ENCODE results near the gene WDR82.

The WDR82 gene

GRCh38 chr3:52225452-52226228 is 52.8 kb downstream of the WDR82 start, which contains the start of gene TLR9:
TSS of gene TLR9 (minus strand) at chr3:52225645. CDS start at chr3:52225529, 116 bp downstream.
- H3K9ac ChIP-seq = no peak within 1 kb of the TSS
- no peaks in the 10 kb centered on the region for H3K27me3 ChIP-seq (ENCODE audit: control insufficient read depth, insufficient read depth, low read length)
- no peak for TF ChIP-seq CTCF (IDR thresholded peaks at IDR 0.05)
- H3K79me2 ChIP-seq = no peaks in the 10 kb centered on the region
- no peak within 1 kb of the TSS for H3K4me3 ChIP-seq (ENCODE audit: low read depth, low read length)
- no peak within 1 kb of the TSS for H3K27ac ChIP-seq
- no peak within 1 kb of the TSS for H2AFZ ChIP-seq
- H3K36me3 ChIP-seq (ENCODE audit: control insufficient read depth, insufficient read depth, low read length) = no peaks in the 10 kb centered on the region
- H3K4me1 ChIP-seq = no peaks in the 10 kb centered on the region
- no peaks in the 10 kb centered on the region for H3K9me3 ChIP-seq (ENCODE audit: control insufficient read depth, low read length)
- no peak within 1 kb of the TSS for H3K4me2 ChIP-seq (ENCODE audit: low read length)

- Histone ChIP-seq H2AFZ (no peak overlapping the region), H3K79me2 (no peaks in the 10 kb centered on the region), H3K4me2 (ENCODE audit: low read length) (no peak overlapping the region), H3K4me1 (no peaks in the 10 kb centered on the region), H3K9ac (no peak overlapping the region), H3K9me3 (ENCODE audit: control insufficient read depth, low read length) (no peaks in the 10 kb centered on the region), H3K36me3 (ENCODE audit: control insufficient read depth, insufficient read depth, low read length) (no peaks in the 10 kb centered on the region), H3K4me3 (ENCODE audit: low read depth, low read length) (no peak overlapping the region), H3K27ac (no peak overlapping the region), H3K27me3 (ENCODE audit: control insufficient read depth, insufficient read depth, low read length) (no peaks in the 10 kb centered on the region)
- TF ChIP-seq CTCF (IDR thresholded peaks at IDR 0.05) = no peak
Observed at GRCh38 chr3:52223449-52224408, 54.7 kb downstream of the WDR82 start.

GRCh38 chr3:52222319-52223221 is 55.9 kb downstream of the WDR82 start:
- Histone ChIP-seq H3K9me3 (ENCODE audit: control insufficient read depth, low read length) (no peaks in the 10 kb centered on the region), H2AFZ (no peak overlapping the region), H3K27me3 (ENCODE audit: control insufficient read depth, insufficient read depth, low read length) (no peaks in the 10 kb centered on the region), H3K9ac (no peak overlapping the region), H3K27ac (no peak overlapping the region), H3K36me3 (ENCODE audit: control insufficient read depth, insufficient read depth, low read length) (no peaks in the 10 kb centered on the region), H3K4me1 (no peaks in the 10 kb centered on the region), H3K4me2 (ENCODE audit: low read length) (no peak overlapping the region), H3K79me2 (no peaks in the 10 kb centered on the region), H3K4me3 (ENCODE audit: low read depth, low read length) (no peak overlapping the region)
- no peak for TF ChIP-seq CTCF (IDR thresholded peaks at IDR 0.05)

- Histone ChIP-seq H3K4me2 (ENCODE audit: low read length) (no peak overlapping the region), H3K4me3 (ENCODE audit: low read depth, low read length) (no peak overlapping the region), H3K36me3 (ENCODE audit: control insufficient read depth, insufficient read depth, low read length) (no peaks in the 10 kb centered on the region), H3K4me1 (peaks cover 5% of the 10 kb centered on the region), H3K27me3 (ENCODE audit: control insufficient read depth, insufficient read depth, low read length) (no peaks in the 10 kb centered on the region), H3K79me2 (no peaks in the 10 kb centered on the region), H2AFZ (no peak overlapping the region), H3K27ac (no peak overlapping the region), H3K9me3 (ENCODE audit: control insufficient read depth, low read length) (no peaks in the 10 kb centered on the region), H3K9ac (no peak overlapping the region)
- TF ChIP-seq CTCF (IDR thresholded peaks at IDR 0.05) = no peak
Observed at GRCh38 chr3:52221563-52222318, 56.7 kb downstream of the WDR82 start.

Data from parathyroid adenoma (tissue), 2 donors.